ENCODE results near the gene GPR137B.

- TF ChIP-seq CTCF (IDR thresholded peaks at IDR 0.05) (no peak), POLR2A (IDR thresholded peaks at IDR 0.05) (no peak)
Measured at GRCh38 chr1:236143104-236143948, 987 bp downstream of the GPR137B start.

Measured in adrenal gland (tissue), 5 donors.